ENCODE data around the gene EEF1AKMT1.

The EEF1AKMT1 gene, protein sequence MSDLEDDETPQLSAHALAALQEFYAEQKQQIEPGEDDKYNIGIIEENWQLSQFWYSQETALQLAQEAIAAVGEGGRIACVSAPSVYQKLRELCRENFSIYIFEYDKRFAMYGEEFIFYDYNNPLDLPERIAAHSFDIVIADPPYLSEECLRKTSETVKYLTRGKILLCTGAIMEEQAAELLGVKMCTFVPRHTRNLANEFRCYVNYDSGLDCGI

DNA sequence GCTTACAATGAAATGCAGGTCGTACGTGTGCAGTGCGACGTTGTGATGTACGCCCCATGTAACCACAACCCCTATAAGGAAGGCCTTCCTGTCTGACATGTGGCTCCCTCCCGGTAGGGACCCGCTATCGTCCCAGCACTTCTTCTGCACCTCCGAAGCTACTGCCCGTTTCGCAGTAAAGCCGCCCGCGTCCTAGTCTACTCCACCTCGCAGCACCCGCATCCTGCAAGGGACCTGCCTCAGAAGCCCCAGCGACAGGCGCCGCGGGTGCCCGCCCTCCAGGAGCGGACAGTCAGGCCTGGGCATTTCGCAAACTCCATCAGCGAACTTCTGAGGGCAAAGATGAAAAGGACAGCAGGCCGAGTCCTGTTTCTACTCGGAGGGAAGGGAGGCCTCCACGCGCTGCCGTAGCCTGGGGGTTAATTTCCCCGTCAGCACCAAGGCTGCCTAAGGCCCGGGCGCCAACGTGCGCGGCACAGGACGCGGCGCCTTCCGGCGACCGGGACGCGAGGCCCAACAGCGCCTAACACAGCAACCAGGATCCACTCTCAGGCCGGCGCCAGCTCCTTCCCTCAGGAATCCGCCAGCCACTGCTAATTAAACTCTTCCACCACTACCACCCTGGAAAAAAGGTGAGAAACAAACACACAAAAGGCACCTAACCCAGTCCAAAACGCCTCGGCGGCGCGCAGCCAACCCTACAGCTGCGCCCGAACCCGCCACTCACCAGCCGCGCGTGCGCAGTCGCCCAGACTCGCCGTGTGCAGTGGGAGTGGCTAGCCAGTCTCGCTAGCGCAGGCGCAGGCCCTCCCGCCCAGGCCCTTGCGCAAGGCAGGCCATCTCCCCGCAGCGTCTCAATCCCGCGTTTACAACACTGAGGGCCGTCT lies at the start of gene EEF1AKMT1:
Gene EEF1AKMT1, minus strand, starts transcription at position 768 of the 887 bp plus-strand sequence. CDS start 16,363 bp downstream, outside the sequence.
- DNase-seq, result peak; percentile 84 to 88

DNA sequence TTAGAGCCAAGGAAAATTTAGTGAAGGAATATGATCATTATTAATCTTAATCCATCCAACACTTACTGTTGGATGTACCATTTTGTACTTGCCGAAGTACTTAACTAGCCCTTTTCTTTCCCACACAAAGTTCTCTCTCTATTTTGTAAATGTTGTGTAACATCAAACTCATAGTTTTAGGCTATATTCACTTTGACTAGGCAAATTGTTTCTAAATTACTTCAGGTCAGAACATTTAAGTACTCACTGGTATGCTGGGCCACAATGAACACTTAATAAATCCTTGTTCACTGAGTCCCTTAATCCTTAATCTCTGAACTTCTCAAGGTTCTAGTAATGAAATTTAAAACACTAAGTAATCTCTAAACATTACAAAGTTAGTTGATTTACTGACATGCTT lies 49.3 kb upstream of the EEF1AKMT1 start:
- DNase-seq, result no peak

DNA sequence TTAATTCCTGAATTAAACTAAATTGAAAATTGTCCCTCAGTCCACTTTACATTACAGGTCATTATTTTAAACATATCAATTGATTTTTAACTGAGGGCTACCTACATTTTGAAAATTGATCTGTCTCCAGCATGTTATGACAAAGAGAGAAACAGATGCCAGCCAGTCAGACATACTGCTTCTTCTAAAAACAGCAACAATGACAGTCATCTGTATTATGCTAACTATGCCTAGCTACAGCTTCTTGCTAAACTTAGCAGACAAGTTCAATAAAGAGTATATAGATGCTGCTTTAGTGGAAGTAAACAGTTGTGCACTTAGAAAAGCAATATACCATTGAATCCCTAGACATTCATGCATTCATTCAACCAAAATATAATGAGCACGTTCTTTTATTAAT lies 48.6 kb upstream of the EEF1AKMT1 start:
- DNase-seq, result no peak

DNA sequence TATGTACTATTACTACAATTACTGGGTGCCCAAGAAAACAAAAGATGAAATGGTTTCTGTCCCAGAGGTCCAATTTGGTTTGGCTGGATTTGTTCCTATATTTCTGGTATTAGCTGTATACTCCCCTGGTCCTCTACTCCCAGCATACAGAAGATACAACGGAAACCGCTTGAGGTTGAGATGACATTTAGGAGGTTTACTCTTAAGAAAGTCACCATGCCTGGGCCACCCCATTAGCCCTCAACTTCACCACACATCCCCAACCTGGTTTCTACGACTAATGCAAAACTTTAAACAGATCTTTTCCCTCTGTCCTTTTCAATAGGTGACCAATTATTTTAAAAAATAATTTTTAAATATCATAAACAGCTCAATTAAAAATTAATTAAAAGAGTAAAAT lies 46.0 kb upstream of the EEF1AKMT1 start:
- DNase-seq, result no peak

DNA sequence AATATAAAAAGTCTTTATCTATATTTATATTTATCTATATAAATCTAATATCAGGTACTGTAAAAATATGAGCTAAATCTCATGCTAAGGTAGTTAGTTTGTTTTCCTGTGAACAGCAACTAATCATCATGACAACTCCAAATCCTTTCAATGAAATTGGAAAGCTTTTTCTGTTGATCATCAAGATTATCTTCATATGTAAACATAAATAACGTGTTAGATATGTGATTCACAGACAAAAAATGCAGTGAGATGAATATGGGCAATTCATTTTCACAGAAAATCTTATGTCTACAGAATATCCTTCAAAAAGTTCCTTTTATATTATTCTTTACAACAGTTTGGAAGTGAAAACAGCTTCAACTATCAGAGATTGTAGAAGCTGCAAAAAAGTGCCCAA lies 41.7 kb upstream of the EEF1AKMT1 start:
- DNase-seq, result no peak

DNA sequence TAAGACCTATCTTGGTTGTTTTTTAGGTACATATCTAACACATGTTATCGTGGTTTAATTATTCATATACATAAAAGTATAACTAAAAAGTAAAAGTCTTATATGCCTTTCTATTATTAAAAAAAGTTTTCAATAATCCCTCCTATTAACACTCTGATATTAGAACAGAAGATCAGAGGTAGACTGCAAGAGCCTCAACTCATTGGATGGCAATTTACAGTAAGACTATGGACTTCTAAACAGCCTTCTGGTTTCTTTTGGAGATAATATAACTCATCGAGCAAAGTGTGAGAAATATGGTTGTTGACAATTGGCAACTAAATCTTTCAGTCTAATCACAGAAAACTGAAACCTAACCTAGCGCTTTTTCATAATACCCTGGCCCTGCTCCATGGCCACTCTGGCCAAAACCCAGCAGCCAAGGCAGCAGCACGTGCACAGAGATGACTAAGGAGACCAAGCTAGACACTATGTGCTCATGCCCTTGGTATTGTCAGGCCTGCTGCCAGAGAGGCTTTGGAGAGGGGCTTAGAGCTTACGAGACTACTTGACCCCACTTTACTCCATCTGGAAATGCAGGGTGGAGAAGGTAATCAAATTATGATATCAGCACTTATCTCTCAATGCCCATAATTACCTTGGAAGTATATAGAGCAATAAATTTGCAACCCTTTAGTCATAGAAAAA lies 40.6 kb upstream of the EEF1AKMT1 start:
- peak; percentile 21 to 58 for DNase-seq

DNA sequence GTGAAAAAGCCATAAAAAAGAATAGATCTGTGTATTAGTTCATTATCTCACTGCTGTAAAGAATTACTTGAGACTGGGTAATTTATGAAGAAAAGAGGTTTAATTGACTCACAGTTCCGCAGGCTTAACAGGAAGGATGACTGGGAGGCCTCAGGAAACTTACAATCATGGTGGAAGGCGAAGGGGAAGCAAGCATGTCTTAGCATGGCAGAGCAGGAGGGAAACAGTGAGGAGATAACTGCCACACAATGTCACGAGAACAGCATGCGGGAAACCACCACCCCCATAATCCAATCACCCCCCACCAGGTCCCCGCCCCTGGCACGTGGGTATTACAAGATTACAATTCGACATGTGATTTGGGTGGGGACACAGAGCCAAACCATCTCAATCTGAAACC lies 39.1 kb upstream of the EEF1AKMT1 start:
- no peak for DNase-seq

DNA sequence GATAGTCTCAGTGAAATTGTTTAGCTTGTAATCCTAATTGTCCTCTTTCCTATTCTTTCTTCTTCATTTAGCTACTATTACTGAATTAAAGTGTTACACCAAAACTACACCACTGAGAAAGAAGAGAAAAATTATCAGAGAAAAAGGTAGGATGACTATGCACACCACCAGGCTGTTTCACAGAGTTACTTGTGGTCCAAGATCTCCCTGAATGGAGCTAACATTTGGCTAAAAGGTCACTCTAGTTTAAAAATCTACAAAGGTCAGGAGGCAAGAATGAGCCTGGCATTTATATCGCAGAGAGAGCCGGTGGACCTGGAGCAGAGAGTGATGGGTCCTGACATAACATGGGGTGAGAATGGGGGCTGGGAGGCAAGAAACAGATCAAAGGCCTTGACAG lies 37.0 kb upstream of the EEF1AKMT1 start:
- no peak for DNase-seq

DNA sequence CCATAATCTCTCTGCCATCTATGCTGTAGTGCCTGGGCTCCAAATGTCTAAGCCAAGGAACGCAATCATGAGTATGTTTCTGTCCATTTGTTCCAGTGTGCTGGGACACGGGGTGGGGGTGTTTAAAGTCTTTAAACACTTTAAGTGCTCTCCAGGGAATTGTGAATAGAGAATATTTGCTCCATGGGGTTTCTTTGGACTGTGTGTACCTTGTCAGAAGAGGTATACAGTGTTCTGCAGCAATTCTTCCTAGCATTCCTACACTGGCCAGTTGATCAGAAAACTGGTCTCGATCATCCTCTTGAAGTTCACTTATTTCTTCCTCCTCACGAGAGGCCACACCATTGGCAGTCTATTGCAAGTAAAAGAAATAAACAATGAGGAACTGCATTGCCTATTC lies 35.1 kb upstream of the EEF1AKMT1 start:
- no peak for DNase-seq

DNA sequence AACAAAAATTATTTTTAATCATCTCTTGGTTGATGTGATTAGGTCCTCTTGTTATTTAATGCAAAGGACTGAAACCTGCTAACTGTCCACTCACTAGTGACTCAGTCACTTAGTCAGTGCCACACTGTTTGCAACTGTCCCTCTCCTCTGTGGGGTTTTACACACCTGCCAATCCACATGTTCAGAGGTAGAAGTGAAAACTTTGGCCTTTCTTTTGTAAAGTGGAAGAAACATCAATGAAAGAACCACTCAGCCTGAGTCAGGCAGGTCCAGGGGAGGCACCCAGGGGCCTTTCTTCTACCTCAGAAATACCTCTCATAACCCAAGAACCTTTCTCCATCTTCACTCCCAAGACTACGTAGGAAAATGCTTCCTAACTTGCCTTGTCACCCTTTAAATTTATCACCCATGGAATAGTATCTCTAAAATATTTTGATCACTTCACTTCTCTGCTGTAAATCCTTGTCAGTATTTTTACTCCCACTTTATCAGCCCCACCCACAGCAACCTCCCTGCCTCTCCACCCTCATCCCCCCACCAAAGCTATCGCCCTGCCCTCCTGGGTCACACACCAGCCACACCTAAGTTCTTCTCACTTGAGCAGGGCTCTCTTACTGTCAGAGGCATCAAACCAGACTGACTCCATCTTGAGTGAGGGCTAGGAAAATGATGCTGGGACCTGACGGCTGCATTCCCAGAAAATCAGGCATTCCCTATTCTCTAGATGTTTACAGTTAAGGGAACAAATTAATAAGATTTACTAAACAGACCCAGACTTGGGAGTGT lies 29.6 kb upstream of the EEF1AKMT1 start:
- DNase-seq, result no peak

DNA sequence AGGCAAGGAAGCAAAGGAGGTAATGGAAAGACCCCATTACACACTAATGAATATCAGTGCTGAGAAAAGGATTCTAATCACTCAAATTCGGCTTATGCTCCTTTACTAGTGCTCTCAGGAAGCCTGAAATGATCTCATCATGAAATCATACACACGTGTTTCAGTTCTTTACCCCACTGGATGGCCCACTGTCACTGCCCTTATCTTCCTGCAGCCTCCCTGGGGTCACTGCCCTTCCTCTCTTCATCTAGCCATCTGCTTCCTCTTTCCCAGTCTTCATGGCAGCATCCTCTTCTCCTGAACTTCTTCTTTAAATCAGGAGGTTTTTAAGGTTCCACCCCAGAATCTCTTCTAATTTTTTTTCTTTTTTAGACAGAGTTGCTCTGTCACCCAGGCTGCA lies 27.9 kb upstream of the EEF1AKMT1 start:
- no peak for DNase-seq

DNA sequence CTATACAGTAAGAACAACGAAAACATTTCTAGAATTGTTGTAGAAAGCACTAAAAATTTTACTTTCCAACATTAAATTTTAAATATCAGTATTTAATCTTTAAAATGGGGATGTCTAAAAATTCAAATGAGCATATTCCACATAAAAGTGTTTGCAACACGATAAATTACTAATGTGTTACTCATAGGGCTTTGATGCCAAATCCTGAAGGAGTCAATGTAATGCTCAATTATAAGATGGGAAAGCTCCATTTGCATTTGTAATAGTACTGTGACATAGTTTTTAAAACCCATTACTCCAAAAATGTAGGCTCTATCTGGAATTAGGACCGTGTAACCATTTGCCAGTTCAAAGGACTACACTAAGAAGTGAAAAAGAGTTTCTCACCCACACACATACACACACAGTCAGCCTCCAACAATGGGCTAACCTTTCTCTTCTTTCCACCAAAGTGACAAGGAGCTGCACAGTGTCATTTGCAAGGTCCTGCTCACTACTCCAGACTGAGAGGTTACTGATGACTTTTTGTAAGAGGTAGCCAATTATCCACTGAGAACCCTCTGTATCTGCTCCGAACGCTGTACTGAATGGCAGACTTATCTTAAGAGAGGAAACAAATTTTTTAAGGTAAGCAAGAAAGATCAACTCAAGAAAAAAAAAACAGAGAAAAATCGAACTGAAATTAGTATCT lies 26.1 kb upstream of the EEF1AKMT1 start:
- DNase-seq, result no peak

DNA sequence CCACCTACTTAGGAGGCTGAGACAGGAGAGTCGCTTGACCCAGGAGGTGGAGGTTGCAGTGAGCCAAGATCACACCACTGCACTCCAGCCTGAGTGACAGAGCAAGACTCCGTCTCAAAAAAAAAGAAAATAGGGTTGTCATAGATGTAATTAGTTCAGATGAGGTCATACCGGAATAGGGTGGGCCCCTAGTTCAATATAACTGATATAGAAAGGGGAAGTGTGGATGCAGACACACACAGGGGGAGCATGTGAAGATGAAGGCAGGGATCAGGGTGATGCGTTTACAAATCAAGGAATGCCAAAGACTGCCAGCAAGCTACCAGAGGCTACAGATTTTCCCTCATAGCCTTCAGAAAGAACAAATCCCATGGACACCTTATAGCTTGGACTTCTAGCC lies 24.3 kb upstream of the EEF1AKMT1 start:
- no peak for DNase-seq

DNA sequence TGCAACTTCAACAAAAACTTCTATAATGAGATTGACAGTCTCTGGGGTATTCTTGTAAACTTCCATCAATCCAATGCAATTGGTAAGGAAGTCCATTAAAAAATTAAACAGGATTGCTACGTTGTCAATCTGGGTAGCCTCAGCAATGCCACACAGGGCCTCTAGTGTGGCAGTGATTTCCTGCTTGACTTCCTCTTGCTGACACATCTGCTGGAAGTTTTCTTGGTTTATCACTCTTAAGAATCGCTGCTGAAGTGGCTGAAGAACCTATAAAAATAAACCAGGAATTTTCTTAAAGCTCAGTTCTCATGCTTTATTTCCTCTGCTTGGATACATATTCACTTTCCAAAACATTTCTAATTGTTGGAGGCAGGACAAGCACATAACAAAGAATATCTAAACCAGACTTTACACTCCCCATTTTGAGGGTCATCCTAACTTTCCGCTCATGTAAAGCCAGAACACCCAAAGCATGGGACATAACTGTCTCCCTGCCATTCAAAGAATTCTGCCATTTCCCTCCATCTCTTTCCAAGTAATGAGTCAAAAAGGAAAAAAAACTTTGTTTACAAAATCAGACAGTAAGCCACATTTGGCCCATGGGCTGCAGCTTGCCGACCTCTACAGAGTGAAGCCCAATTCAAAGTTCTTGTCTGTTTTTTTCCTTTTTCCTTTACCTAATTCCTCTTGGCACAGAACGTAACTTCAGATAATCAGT lies 23.2 kb upstream of the EEF1AKMT1 start:
- DNase-seq, result no peak

DNA sequence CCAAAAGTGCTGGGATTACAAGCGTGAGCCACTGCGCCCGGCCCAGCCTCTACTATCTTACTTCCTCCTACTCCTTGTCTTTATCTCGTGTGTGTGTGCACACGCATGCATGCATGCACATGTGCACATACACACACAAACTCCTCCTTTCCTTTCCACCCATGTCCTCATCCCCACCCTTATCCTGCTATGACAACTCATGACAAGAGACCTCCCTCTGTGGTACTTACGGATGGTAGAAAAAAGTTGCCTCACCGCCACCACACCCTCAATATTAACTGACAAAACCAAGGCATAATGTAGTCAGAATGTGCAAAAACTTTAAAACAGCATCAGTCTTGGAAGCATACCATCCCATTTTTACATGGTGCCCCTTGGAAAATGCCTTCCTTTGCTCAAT lies 15.9 kb upstream of the EEF1AKMT1 start:
- no peak for DNase-seq

DNA sequence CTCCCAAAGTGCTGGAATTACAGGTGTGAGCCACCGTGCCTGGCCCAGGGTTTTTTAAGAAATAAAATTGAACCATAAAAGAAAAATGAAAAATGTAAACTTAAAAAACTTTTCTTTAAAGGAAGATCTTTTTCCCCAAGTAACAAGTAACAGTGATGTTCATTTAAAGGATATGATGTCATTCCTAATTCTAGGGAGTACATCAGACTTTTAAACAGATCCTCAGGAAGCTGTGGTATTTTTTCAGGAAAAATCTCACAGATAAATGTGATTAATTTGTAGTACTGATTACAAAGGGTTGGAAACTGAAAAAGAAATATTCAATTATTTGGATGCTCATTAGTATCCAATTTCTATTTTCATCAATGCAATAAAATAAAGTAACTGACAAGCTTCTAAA lies 14.6 kb upstream of the EEF1AKMT1 start:
- DNase-seq, result no peak

DNA sequence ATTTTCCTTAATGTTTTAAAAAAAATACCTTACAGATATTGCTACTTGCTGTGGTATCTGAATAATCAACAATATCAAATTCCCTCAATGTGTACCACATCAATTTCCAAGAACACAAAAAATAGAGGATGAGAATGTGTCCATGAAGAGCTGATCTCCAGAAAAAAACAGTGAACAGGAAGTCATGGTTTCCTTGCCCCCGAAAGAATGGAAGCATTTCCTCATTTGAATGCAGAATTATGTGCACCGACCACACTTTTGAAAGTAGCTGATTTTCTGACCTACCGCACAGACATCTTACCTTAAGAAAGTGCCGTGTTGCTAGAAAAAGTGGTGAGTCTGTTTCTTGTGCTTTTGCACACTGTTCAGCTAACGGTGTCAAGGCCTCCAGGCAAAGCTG lies 13.4 kb upstream of the EEF1AKMT1 start:
- DNase-seq, result no peak

DNA sequence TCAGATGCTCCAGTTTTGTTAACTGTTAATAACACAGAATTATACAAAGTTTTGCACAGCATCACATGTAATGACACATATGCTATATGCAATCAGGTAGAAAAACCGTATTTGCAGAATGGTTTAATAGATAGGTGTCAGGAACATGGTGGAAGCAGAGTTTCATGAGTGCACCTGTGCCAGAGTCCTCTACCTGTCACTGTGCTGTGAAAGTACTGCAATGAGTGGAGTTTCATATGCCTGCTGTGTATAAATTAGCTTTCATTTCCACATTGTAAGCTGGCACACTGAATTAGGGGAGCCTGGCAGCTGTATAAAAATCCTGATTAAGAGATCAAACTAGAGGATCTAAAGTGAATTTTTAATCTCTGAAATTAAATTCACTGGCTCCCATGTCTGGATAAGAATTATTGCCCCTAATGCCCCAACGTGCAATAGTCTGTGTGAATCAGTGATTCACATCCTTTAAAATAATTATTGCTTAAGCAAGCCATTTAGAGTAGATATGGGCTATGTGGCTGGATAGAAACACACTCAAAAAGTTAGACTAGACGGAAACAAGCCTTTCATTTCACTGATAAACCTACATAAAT lies 8.5 kb upstream of the EEF1AKMT1 start:
- no peak for DNase-seq

DNA sequence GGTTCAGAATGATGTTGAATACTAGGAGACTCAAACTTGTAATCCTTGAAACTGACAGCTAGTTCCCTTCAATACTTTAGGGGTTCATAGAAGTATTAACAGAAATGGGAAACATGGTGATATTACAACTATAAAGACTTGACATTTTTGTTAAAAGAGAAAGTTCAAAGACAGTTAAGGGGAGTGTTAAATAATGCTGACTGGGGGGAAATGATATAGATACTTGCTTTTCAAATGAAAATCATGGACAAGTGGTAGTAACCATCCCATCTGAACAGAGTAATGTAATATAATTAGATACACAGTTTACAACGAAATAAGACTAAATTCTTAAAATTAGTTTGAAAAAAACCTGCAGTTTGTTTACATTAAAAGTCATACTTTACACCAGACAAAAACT lies 6.6 kb upstream of the EEF1AKMT1 start:
- DNase-seq, result no peak

DNA sequence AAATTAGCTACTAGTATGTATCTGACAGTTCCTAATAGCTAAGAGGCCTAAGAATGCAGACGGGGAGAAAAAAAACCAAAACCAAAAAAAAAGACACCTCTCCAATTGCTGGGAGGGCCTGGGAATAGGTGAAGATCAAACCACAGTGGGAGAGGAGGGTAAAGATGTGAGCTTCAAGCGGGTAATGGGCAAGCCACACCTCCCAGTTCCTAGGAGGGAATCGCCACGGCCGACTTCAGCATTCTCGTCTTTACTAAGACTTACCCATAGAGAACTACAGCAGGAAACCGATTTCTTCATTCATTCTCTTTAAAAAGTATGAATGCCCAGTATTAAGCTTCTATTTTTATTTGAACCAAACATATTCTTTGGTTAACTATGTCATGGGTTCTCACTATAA lies 5.6 kb upstream of the EEF1AKMT1 start:
- DNase-seq, result no peak

DNA sequence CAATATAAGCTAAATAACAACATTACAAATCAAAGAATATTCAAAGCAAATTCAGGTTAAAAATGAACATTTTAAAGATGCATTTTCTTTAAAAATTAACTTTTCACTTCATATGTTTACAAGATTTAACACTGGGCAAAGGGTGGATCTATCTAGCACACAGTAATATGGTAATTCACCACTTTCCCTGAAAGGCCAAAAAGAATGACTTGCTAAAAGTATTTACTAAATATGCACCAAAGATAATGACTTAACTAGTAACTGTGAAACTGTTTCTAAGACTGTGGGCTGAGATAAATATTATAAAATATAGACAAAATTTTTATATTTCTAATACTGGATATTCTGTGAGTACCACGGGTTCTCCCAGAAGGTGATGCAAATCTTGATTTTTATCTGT lies 4.5 kb upstream of the EEF1AKMT1 start:
- DNase-seq, result no peak
